Osteoblast (primary cell): ENCODE measurements around the gene ZNF414. TPM values are rescaled to one million over a fixed set of nuclear protein-coding genes. Genes with fewer than 3 reads are reported as not detected.

Experiments used
- DNase-seq: peaks from one replicate; pipeline ENCODE4 v3.0.0; 2011; ENCODE audit warnings: low spot score, mixed read lengths; ENCODE audit not compliant: insufficient read length; ENCODE audit errors: missing footprints
- H2AFZ ChIP-seq: 2 replicates; pipeline ENCODE4 v1.6.0; 2011; ENCODE audit warnings: mild to moderate bottlenecking, low read length
- H3K27ac ChIP-seq: 2 replicates; pipeline ENCODE4 v1.5.1; 2011; ENCODE audit warnings: mild to moderate bottlenecking, low read depth, low read length, moderate library complexity
- H3K27me3 ChIP-seq: 2 replicates; pipeline ENCODE4 v1.6.0; 2012; ENCODE audit warnings: mild to moderate bottlenecking, control low read depth, inconsistent platforms, low read length, moderate library complexity; ENCODE audit not compliant: insufficient read depth
- H3K36me3 ChIP-seq: 2 replicates; pipeline ENCODE4 v1.5.1; 2011; ENCODE audit warnings: mild to moderate bottlenecking, low read length, control low read depth, moderate library complexity; ENCODE audit not compliant: insufficient read depth
- H3K4me1 ChIP-seq: 2 replicates; pipeline ENCODE4 v1.5.1; 2011; ENCODE audit warnings: mild to moderate bottlenecking, low read length, control low read depth, moderate library complexity; ENCODE audit not compliant: insufficient read depth
- H3K4me2 ChIP-seq: 2 replicates; pipeline ENCODE4 v1.6.0; 2011; ENCODE audit warnings: mild to moderate bottlenecking, low read length; ENCODE audit not compliant: insufficient read depth
- H3K4me3 ChIP-seq: fragments of 200-600 bp; sonication (generic); 3 replicates; pipeline ENCODE4 v1.5.1; 2012; ENCODE audit warnings: mild to moderate bottlenecking, low read length, inconsistent platforms; ENCODE audit not compliant: insufficient read depth
- H3K79me2 ChIP-seq: 2 replicates; pipeline ENCODE4 v1.6.0; 2012; ENCODE audit warnings: mild to moderate bottlenecking, low read length, control low read depth, inconsistent platforms; ENCODE audit not compliant: insufficient read depth
- H3K9me3 ChIP-seq: 2 replicates; pipeline ENCODE4 v1.5.1; 2011; ENCODE audit warnings: low read depth, low read length, control low read depth
- H4K20me1 ChIP-seq: 2 replicates; pipeline ENCODE4 v1.6.0; 2012; ENCODE audit warnings: mild to moderate bottlenecking, low read length, control low read depth; ENCODE audit not compliant: insufficient read depth
- total RNA-seq: library from RNA; depleted of rRNA; stranded (reverse); fragments of >200 nt; gene quantifications from 2 replicates; pipeline ENCODE4 v1.2.3, GENCODE V29; 2012
- TF ChIP-seq, protein P1 (sequence below): IDR thresholded peaks from 2 replicates; pipeline ENCODE4 v1.5.1; 2011; ENCODE audit warnings: mild to moderate bottlenecking, low read depth, low read length, moderate library complexity; ENCODE audit errors: extremely low read depth

ZNF414 gene
- total RNA-seq, 1 donor, result 6.9 TPM

DNA sequence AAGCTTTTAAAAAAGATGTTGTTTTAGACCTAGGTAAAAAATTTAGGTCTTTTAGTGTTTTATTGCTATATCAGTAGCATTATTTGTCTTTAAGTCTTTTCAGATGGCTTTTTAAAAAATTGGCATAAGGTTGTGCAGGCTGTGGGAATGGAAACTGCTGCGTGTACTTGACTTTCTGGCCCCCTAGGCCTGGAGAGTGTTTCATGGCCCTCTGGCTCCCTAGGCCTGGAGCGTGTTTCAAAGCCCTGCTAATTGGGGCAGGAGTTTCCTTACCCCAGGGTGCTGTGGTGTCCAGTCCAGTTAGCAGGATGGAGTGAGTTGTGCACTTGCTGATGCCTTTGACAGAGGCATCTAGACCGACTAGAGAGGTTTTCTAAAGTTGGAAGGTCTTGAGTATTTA lies 35.4 kb downstream of the ZNF414 start:
- H3K79me2 ChIP-seq, result peaks cover 89% of the 10 kb centered on the region
- no peak overlapping the region for H3K4me2 ChIP-seq
- peaks cover 65% of the 10 kb centered on the region for H3K36me3 ChIP-seq
- peak; percentile 84 for DNase-seq
- H2AFZ ChIP-seq, result no peak overlapping the region
- H3K27me3 ChIP-seq, result no peaks in the 10 kb centered on the region
- H3K4me1 ChIP-seq, result no peaks in the 10 kb centered on the region
- H3K27ac ChIP-seq, result no peak overlapping the region
- H4K20me1 ChIP-seq, result peaks cover 49% of the 10 kb centered on the region
- TF ChIP-seq, protein P1, sequence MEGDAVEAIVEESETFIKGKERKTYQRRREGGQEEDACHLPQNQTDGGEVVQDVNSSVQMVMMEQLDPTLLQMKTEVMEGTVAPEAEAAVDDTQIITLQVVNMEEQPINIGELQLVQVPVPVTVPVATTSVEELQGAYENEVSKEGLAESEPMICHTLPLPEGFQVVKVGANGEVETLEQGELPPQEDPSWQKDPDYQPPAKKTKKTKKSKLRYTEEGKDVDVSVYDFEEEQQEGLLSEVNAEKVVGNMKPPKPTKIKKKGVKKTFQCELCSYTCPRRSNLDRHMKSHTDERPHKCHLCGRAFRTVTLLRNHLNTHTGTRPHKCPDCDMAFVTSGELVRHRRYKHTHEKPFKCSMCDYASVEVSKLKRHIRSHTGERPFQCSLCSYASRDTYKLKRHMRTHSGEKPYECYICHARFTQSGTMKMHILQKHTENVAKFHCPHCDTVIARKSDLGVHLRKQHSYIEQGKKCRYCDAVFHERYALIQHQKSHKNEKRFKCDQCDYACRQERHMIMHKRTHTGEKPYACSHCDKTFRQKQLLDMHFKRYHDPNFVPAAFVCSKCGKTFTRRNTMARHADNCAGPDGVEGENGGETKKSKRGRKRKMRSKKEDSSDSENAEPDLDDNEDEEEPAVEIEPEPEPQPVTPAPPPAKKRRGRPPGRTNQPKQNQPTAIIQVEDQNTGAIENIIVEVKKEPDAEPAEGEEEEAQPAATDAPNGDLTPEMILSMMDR, result no peak
- H3K9me3 ChIP-seq, result no peaks in the 10 kb centered on the region
- no peak overlapping the region for H3K4me3 ChIP-seq

- H3K4me3 ChIP-seq, result no peak overlapping the region
- no peak for DNase-seq
- no peak overlapping the region for H3K27ac ChIP-seq
- TF ChIP-seq, protein P1, result no peak
- no peak overlapping the region for H3K4me2 ChIP-seq
- peaks cover 86% of the 10 kb centered on the region for H3K79me2 ChIP-seq
- no peaks in the 10 kb centered on the region for H3K27me3 ChIP-seq
- peaks cover 47% of the 10 kb centered on the region for H4K20me1 ChIP-seq
- peaks cover 65% of the 10 kb centered on the region for H3K36me3 ChIP-seq
- no peaks in the 10 kb centered on the region for H3K4me1 ChIP-seq
- H2AFZ ChIP-seq, result no peak overlapping the region
- H3K9me3 ChIP-seq, result no peaks in the 10 kb centered on the region
These were observed 36.1 kb downstream of the ZNF414 start for GRCh38 chr19:8477889-8478288.

DNA sequence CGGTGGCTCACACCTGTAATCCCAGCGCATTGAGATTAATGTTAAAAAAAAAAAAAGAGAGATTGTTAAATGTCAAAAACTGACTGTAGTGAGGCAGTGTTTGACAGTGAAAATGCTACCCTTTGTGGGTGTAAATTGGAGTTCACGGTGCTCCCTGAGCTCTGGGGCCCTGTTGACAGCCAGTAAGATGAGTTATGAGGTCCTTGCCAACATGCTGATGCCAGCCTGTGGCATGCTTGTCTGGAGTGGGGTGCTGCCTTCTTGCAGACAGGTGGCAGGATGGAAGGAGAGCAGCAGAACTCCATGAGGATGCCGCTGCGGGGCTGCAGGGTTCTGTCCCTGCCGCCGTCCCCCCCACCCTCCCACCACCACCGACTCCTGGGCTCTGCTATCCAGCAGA lies 37.4 kb downstream of the ZNF414 start:
- TF ChIP-seq, protein P1, result no peak
- H3K79me2 ChIP-seq, result peaks cover 79% of the 10 kb centered on the region

GRCh38 chr19:8475005-8475404 lies 39.0 kb downstream of the ZNF414 start:
- no peak overlapping the region for H3K4me3 ChIP-seq
- no peak for DNase-seq
- H2AFZ ChIP-seq, result no peak overlapping the region
- no peak overlapping the region for H3K4me2 ChIP-seq
- peaks cover 79% of the 10 kb centered on the region for H3K36me3 ChIP-seq
- H3K4me1 ChIP-seq, result no peaks in the 10 kb centered on the region
- no peaks in the 10 kb centered on the region for H3K9me3 ChIP-seq
- peaks cover 76% of the 10 kb centered on the region for H3K79me2 ChIP-seq
- no peaks in the 10 kb centered on the region for H3K27me3 ChIP-seq
- no peak overlapping the region for H3K27ac ChIP-seq
- TF ChIP-seq, protein P1, result no peak
- H4K20me1 ChIP-seq, result peaks cover 28% of the 10 kb centered on the region

More for the DNA sequence above, 37.4 kb downstream of the ZNF414 start:
- Histone ChIP-seq H2AFZ (no peak overlapping the region), H4K20me1 (peaks cover 41% of the 10 kb centered on the region), H3K4me3 (no peak overlapping the region), H3K27ac (no peak overlapping the region), H3K36me3 (peaks cover 68% of the 10 kb centered on the region), H3K4me1 (no peaks in the 10 kb centered on the region), H3K4me2 (no peak overlapping the region), H3K9me3 (no peaks in the 10 kb centered on the region), H3K27me3 (no peaks in the 10 kb centered on the region)
- DNase-seq, result no peak
